ENCODE data around the gene CNNM4.

The CNNM4 gene

DNA sequence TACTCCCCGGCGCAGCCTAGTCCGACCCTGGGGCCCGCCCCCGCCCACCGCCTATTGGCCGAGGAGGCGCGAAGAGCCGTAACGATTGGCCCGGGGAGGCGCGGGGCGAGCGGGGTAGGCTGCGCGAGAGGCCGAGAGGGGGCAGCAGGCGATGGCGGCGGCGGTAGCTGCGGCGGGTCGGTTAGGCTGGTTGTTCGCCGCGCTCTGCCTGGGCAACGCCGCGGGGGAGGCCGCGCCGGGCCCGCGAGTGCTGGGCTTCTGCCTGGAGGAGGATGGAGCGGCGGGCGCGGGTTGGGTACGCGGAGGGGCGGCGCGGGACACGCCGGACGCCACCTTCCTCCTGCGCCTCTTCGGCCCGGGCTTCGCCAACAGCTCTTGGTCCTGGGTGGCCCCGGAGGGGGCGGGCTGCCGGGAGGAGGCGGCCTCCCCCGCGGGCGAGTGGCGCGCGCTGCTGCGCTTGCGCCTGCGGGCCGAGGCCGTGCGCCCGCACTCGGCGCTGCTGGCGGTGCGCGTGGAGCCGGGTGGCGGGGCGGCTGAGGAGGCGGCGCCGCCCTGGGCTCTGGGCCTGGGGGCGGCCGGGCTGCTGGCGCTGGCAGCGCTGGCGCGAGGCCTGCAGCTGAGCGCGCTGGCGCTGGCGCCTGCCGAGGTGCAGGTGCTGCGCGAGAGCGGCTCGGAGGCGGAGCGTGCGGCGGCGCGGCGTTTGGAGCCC lies 55.6 kb downstream of the CNNM4 start, which contains the start of gene CNNM3:
Gene CNNM3 (plus strand): TSS at position 142 of the 709 bp plus-strand sequence. CDS start 10 bp downstream, at position 152.
- peak; percentile 97 for DNase-seq

DNA sequence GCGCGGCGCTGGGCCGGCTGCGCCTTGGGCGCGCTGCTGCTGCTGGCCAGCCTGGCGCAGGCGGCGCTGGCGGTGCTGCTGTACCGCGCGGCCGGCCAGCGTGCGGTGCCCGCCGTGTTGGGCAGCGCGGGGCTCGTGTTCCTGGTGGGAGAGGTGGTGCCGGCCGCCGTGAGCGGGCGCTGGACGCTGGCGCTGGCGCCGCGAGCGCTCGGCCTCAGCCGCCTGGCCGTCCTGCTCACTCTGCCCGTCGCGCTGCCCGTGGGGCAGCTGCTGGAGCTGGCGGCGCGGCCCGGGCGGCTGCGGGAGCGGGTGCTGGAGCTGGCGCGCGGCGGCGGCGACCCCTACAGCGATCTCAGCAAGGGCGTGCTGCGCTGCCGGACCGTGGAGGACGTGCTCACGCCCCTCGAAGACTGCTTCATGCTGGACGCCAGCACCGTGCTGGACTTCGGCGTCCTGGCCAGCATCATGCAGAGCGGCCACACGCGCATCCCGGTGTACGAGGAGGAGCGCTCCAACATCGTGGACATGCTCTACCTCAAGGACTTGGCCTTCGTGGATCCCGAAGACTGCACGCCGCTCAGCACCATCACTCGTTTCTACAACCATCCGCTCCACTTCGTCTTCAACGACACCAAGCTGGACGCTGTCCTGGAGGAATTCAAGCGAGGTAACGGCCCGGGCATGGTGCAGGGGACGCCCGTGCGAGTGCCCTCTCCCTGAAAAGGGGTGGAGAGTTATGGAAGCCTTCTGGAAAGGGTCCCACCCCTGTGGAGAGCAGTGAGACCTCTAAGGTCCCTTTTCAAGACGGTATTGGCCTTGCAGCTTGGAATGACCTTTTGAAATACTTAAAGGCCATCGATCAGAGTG lies 56.4 kb downstream of the CNNM4 start:
- no peak for DNase-seq

- no peak for DNase-seq
Measured at GRCh38 chr2:96817882-96818281, 57.2 kb downstream of the CNNM4 start.

GRCh38 chr2:96819128-96819875 lies 58.6 kb downstream of the CNNM4 start:
- DNase-seq = no peak

GRCh38 chr2:96819876-96820511 lies 59.3 kb downstream of the CNNM4 start:
- DNase-seq = no peak

GRCh38 chr2:96821113-96821675 lies 60.5 kb downstream of the CNNM4 start:
- DNase-seq = no peak

DNA sequence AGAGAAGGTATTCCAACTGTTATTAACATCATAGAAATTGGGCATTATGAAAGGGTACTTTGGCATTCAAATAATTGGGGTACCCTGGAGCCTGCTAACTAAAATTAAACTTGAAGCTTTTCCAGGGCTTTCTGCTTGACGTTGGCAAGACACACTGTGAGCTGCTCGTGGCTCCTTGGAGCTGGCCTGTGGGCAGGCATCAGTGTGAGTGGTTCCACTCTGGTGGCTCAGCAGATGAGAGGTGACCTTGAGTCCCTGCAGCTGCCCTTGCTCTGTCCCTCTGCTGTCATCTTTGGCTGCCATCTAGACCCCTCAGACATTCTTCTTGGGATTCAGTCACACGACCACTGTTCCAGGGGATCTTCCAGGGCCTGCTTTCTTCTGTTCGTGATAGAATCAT lies 62.1 kb downstream of the CNNM4 start:
- DNase-seq = no peak

DNA sequence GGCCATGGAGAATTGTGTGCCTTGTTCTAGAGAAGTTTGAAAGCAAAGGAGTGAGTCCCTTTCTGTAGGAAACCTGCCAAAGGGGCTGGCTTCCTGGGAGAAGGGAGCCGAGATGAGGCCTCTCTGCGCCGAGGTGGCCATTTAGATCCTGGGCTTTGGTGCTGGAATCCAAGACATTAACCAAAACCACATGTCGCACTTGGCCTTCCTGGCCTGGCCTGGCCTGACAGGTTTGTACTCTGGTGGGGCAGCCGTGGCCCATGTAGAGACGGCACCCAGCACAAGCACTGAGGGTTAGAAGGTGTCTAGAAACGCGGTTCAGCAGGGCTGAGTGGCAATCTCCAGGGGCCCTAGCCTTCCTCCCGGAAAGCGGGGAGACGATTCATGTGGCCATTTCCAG lies 62.5 kb downstream of the CNNM4 start:
- DNase-seq = no peak

DNA sequence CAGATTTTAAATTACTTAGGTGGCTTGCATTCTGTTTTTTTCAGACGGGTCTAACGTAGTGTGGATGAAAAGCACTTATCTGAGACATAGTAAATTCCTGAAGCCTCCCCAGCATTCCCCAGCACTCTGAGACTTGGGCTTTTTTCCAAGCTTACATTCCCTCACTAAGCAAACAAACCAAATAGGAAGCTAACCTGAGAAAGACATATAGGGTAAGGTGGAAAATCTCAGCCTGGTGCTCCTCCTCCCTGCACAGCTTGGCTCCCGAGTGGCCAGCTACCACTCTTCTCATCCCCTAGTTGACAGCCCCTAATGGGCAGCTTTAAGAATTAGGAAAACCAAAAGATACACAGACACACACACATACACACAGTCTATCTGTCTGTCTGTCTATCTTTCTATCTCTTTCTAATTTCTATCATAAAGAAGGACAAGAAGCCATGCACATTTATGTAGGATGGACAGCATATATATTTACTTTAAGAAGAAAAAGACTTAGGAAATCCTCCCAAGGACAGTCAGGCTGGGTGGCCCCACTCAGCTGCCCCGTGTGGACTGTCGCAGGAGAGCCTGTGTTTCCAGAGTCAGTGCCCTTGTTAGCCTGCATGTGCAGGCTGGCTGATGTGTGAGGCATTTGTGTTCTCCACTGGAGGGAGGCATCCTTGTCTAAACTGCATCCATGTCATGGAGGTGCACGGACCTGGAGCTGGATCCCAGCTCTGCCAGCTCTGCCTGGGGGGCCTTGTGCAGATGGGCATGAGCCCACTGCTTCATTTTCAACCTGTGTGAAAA lies 63.6 kb downstream of the CNNM4 start:
- DNase-seq = no peak

GRCh38 chr2:96825057-96825456 lies 64.4 kb downstream of the CNNM4 start:
- DNase-seq = no peak

DNA sequence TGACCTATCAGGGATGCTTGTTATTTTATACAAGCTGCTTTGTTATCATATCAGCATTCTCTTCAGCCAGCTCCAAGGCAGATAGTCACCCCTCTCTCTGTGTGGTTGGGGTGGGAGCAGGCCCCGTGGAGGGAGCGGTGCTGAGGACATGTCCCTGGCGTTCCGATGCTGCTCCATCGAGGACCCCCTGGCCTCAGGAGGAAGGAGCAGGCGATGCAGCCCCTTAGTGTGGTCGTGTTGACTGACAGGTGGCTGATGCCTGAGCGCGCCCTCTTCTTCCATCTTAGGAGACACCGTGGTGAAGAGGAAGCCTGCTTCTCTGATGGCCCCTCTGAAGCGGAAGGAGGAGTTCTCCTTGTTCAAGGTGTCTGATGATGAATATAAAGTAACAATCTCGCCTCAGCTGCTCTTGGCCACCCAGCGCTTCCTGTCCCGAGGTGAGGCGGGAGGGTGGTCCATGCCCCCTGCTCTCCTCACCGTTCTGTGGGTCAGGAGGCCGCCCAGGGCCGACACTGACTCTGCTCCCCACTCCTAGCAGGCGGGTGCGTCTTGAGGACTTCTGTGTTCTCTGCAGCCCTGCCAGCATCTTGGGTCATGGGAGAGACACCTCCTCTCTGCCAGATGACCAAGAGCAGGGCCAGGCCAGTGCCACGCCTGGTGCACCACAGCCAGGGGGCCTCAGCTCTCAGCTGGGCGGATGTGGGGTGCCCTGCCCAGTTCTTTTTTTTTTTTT lies 66.0 kb downstream of the CNNM4 start:
- DNase-seq = no peak

- no peak for DNase-seq
Measured at GRCh38 chr2:96828436-96828835, 67.7 kb downstream of the CNNM4 start.

GRCh38 chr2:96828874-96829273 lies 68.2 kb downstream of the CNNM4 start:
- DNase-seq = no peak

DNA sequence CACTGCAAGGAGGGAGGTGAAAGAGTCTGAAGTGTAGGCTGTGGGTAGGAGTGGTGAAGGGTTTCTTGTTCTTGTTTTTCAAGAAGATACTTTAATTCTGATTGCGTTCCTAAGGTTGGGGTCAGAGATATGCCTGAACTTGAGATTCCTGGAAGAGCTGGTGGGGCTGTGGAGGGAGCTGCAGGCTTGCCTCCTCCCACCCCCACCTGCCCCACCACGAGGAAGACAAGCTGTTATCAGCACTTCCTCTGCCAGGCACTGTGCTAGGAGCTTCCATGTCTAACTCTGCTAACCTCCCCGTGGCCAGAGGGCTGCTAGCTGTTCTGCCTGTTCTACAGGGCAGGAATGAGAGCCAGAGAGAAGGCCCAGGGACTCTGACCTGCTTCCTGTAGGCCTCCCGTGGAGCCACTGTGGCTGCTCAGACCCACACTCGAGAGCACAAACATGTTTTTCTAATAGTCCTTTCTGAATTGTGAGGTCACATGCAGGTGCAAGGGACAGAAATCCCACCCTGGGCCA lies 69.4 kb downstream of the CNNM4 start:
- no peak for DNase-seq

DNA sequence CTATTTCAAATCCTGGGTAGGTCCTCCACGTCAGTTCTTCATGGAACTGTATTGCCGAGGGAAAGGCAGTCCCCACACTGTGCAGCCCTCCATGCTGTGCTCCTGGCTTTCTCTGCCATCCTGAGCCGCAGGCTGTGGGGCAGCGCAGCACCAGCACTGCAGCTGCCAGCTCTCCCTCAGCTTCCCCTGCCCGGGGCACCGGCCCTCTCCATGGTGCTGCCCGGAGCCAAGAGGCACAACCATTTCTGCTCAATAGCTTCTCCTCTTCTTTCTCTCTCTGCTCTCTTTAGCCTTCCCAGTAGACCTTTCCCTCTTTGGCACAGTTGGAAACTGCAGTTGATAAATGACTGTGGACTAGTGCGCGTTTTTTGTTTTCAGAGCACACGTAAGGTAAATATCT lies 71.0 kb downstream of the CNNM4 start:
- no peak for DNase-seq

- DNase-seq = no peak
Measured at GRCh38 chr2:96832408-96832753, 71.7 kb downstream of the CNNM4 start.

DNA sequence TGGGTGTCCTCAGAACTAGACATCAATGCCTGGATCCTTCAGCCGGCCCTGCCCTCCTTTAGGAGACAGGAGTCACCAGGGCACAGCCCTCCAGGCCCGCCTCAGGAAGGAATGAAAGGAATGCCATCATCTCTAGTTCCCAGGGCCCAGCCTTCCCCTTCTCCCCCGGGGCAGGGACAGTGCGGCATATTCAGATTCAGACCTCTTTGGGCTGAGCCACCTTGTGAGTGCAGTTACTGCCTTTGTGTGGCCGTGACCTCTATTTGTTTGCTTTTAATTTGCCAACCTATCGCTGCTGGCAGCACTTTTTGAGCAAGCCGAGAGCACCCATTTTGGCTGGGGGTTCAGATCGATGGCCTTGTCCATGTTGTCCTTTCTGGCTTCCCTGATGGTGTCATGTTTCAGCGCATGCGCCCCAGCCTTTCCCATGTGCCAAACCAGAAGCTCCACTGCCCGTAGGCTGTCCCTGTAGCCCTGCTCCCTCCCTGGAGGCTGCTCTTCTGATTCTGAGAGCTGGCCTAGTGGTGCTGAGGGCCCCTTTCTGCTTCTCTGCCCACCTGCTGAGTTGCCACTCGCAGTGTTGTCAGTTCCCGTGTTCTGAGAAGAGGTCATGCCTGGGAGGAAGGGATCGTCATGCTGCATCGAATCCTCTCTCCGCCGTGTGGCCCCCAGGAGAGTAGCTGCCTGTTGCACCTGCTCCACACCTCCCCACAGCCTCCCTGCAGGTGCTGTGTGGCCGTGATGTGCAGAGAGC lies 72.2 kb downstream of the CNNM4 start:
- DNase-seq = no peak

DNA sequence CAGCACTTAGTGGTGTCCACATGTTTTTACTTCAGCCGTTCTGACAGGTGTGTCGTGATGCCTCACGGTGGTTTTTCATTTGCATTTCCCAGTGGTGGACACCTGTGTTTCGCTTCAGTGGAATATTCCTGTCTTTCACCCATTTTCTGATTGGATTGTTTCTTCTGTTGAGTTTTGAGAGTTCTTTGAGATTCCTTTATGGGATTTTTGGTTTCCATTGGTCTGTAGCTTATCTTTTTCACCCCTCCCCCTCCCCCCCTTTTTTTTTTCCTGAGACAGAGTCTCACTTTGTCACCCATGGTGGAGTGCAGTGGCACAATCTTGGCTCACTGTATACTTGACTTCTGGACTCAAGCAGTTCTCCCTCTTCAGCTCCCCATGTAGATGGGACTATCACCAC lies 75.1 kb downstream of the CNNM4 start:
- DNase-seq = no peak

DNA sequence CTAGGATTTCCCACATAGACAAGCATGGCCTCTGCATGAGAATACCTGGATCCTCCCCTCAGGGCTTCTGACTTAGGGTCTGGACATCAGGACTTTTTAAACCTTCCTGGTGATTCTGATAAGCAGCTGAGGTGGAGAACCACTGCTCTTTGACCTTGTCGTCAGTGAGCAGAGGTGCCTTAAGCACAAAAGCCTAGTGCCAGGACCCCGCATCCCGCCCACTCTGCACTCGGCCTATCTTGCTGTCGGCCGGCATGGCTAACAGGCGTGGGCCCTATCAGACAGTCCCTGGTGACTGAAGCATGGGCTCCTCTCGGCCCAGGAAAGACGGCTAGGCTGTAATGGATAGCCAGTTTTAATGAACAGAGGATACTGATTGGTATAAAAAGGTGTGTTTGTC lies 76.9 kb downstream of the CNNM4 start:
- no peak for DNase-seq

All from suppressor macrophage treated with lipopolysaccharide for 4 hours (primary cell).